HG03439 (cell line): ENCODE results near the gene GPC6.

Source experiments
- ATAC-seq: cut with Tn5 transposase; IDR thresholded peaks from one replicate; pipeline ENCODE4 v1.9.1; 2021; ENCODE audit warnings: mild to moderate bottlenecking, moderate library complexity; ENCODE audit not compliant: unreplicated experiment

GPC6 gene

DNA sequence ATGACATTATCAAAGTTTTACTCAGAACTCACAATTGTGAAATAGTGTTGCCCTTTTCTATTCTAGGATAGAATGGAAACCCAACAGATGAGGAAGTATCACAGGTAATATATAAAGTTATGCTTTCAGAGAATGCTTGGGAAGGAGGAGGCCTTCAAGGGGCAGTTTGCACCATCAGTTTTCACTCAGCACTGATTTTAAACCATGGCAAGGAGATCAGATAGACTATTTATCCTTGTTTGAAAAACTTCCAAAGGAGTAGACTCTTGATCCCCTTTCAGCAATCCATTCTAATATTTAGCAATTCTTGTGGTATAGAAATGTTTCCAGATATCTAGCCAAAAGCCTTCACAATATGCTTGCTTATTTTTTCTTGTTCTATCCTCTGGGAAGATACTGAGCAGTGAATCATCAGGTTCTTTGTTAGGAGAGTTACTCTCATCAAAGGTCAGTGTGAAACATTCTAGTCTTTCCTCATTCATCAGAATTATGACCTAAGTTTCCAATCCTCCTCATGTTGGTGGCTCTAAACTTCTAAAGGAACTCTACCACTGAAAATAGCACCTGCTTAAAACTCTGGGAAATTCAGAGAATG, 3.8 kb downstream of the GPC6 start:
- no peak for ATAC-seq

DNA sequence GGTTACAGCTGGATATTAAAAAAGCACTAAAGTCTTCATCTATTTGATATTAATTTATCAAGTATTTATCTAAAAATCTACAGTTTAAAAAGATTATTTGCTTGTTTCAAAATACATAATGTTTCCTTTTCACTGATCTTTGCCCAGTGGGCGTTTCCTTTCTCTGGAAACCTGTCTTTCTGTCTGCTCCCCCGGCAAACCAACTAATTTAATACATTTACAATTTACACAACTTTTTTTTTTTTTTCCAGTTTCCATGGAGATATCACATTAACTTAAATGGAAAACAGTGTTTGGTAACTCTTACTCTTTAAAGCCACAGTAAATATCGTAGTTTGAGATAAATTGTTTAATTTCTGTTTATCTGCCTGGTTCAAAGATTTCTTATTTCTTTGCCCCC, 5.3 kb downstream of the GPC6 start:
- ATAC-seq: no peak

DNA sequence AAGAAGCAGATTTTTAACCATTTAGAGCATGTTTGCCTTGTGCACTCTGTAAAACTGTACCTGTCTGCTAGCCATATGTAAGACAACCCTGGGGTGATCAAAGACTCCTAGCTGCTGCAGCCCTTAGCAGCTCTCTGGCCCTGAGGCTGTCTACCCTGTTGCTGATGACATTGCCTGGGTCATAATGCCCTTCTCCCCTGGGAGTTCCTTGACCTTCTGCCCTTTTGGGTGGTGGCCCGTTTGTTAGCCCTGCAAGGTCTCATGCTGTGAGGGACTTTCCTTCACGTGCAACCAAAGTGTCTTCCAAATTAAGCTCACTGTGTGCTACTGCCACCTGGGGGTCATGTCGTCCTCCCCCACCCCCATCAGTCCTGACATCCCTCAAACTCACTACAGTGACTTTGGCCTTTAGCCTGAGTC, 7.4 kb downstream of the GPC6 start:
- no peak for ATAC-seq

DNA sequence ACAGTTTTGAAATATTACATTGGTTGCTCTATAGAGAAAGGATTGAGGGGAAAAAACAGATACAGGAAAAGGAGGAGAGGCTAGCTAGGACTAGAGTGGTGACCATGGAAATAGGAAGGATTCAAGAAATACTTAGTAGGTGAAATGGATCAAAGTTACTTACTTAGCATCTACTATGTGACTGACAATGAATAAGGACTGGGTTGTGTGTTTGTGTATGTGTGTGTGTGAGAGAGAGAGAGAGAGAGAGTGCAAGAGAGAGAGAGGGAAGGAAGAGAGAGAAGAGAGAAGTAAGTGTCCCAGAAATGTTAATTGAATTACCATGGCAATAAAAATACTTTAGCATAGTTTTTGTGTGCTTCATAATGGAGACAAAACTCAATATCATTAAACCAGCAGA, 7.9 kb downstream of the GPC6 start:
- ATAC-seq: no peak

DNA sequence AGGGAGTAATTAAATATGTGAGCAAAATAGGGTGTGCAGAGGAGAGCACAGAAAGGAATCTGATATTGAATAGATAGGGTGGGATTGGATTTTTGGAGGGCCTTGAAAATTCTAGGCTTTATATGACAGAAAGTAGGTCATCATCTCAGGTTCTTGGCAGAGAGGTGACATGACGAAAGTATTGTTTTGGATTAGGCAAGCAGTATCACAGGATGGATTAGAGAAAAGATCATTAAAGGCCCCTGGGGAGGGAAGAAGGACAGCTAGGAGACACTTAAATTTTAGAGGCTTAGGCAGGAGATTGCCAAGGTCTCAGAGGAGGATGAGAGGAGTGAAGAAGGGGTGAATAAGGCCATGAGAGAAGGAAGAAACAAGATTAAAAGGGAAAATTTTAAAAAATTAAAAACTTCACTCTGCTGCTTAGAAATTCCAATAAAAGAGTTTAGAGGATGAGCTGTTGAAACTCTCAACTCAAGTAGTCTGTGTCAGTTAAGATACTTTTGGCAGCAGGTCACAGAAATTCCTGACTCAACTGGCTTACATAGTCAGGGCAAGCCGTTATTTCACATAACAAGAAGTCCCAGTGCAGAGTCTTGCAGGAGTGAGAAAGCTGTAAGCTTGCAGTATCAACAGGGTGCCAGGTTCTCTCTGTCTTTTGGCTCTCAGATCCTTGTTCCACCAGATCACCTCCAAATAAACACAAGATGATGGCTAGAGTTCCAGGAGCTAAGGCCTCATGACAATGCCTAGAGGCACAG, 8.8 kb downstream of the GPC6 start:
- no peak for ATAC-seq

DNA sequence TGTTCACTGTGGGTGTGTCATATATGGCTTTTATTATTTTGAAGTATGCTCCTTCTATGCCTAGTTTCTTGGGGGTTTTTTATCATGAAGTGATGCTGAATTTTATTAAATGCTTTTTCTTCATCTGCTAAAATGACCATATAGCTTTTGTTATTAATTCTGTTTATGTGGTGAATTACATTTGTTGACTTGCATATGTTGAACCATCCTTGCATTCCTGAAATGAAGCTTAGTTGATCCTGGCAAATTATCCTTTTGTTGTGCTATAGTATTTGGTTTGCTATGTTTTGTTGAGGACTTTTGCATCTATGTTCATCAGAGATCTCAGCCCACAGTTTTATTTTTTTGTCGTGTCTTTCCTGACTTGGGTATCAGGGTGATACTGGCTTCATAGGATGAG, 12.1 kb downstream of the GPC6 start:
- no peak for ATAC-seq

DNA sequence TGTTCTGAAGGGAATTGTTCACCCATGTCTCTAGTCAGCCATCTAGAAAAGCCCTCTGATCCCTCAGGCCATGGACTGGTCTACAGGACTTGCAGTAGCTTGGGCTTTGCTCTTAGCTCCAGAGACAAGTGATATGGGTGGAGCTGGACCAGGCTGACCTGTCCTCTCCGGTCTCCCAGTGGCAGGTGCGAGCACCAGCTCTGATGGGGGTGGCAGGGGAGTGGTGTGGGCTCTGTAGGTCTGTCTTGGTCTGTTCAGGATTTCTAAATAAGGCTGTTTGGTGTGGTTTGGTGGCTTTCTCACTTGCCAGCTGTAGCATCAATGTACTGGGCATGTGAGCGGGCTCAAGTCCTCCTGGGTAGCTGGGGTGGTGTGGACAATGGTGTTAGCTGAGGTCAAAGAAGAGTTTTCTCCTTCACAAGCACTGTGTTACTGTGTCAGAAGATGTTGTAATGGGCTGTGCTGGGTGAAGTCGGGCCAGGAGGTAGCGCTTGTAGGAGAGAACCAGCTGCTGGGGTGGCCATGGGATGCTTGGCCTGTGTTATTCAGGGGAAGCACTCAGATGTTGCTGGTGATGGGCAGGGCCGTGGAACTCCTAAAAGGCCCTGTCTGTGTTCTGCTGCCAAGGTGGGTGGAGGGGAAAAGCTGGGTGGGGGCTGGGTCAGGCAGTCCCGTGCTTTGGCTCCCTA, 16.9 kb downstream of the GPC6 start:
- no peak for ATAC-seq

DNA sequence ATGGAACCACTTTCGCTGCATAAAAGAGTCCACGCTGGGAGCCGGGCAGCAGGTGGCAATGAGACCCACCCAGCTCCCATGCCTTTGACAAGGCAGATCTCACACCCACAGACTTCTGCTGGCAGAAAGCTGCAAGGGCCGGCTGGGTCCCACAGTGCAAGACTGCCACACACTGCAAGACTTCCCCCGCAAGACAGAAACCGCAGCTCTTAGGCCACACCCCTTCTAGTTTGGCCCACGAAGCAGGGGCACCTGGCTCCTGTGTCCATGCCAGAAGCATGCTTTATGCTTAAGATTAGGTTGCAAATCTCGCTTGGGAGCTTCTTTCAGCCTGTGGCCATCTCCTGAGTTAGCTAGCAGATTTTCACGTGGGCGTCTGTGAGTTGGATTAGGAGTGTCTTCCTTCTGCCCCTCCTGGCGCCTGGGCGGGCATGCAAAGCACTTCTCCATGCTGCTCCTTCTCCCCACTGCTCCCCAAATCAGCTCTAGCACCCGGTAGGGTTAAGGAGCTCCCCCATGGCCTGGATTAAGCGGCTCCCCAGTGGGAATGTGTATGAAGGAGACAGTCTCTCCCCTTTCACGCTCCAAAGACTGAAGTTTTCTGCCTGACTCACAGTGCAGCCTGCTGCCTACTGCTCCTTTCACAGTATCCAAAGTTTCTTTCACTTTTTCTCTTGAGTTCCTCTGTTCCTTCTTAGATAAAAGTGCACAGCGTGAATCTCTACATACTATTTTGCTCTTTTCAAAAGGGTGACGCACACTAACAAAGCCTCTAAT, 17.7 kb downstream of the GPC6 start:
- no peak for ATAC-seq

DNA sequence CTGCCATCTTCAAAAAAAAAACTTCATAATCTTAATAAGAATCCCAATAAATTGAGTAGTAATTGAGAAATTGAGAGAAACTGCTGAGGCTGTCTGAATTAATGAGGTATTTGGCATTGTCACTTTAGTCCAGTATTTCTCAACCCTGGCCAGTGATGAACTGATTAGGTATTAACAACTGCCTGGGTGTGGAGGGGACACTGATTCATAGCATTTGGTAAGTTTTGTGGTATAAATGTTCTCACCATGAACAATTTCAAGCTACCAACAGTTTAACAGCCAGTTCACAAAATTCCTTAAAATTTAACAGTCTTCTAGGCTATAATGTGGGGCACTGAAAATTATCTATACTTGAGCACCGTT, 18.3 kb downstream of the GPC6 start:
- ATAC-seq: no peak

DNA sequence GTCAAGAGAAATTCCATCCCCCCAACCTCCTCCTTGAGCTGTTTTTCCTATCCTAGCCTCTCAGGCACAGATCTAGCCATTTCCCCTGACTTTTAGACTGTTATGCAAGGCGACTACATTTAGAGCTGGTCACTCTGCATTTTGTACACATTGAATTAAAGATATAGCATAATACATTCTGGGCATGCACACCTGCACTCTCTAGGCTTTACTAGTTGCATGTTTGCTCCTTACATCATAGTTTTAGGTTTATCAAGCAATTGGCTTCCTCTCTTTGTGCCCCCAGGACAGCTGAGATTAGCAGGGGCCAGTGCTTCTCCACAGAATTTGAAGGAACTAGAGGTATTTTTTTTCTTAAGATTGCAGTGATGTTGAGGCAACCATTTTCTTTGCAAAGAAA, 19.5 kb downstream of the GPC6 start:
- ATAC-seq: no peak

DNA sequence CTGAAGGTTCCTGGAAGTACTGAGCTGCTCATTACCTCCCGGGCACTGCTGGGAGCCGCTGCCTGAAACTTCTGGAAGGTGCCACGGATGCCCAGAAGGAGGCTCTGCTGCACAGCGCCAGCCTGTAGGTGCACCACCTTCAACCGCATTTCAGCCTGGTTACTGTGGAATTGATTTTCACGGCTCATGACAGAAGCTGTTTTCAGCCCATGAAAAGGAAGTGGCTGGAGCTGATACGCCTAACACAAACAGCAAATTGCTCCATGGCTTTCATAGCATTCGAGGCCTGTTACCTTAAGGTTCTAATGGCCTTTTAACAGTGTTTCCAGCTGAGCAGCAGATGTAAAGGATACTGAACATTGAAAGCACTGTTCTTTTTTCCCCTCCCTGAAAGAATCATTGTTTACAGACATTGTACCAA, 22.0 kb downstream of the GPC6 start:
- no peak for ATAC-seq

DNA sequence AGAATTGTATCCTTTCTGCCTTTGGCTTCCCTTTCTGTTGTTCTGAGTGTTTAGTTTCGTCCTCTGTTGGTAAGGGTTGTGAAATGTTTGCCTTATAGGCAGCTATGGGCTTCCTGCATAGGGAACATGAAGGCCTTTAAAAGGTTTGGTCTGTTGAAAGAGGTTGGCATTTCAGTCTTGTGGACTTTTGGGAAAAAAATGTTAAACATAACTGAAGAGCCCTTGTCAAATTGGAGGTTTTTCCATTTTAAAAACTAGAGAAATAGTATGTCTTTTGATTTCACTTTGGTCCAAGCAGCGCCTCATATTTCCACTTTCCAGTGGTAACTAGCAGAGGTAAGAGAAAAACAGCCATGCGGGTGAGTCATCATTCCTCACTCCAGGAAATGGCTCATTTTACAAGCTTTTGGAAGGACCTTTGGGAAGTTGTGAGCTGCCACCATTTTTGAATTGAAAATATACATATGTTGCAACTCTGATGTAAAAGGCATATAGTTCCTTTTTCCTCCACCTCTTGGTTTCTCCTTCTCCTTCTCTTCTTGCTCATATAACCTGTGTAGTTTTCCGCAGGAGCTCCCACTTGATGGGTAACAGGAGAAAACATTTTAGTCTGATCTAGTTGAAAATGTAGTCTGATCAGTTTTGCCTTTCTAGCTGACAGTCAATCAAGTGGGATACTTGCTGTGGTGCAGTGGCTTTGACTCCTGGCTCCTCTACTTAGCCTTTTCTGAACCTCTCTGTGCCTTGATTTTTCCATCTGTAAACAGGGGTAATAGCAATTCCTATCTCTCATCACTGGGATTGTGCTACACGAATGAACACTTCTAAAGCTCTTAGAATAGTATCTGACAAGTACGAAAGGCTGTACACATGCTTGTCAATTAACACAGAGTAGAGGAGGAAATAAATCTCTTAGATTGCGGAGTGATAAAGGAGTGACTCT, 23.0 kb downstream of the GPC6 start:
- ATAC-seq: no peak

DNA sequence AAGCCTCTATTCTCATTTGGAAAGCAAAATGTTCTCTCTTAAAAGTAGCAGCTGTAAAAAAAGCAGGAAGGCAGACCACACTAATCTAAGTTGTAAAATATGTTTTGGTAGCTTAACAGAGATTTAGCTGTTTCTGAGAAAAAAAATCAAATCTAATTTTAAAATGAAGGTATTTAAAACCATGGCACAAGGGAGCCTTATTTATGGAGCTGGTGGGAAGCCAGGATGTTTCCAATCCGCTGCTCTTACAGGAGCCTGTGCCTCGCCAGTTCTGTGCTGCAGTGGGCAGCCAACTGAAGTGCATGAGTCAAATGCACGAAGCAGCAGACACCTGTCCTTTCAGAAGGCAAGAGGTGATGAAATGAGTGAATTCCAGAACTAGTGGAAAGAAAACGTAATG, 28.2 kb downstream of the GPC6 start:
- ATAC-seq: no peak

DNA sequence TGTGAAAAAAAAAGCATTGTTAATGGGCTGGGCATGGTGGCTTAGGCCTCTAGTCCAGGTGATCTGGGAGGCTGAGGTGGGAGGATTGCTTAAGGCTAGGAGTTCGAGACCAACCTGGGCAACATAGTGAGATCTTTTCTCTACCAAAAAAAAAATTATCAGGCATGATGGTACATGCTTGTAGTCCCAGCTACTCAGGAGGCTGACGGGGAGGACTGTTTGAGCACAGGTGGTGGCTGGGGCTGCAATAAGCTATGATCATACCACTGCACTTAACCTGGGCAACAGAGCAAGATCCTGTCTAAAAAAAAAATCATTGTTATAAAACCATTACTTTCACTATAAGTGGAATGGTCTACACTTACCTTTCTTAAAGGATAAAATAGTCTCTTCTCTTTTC, 30.4 kb downstream of the GPC6 start:
- ATAC-seq: no peak

DNA sequence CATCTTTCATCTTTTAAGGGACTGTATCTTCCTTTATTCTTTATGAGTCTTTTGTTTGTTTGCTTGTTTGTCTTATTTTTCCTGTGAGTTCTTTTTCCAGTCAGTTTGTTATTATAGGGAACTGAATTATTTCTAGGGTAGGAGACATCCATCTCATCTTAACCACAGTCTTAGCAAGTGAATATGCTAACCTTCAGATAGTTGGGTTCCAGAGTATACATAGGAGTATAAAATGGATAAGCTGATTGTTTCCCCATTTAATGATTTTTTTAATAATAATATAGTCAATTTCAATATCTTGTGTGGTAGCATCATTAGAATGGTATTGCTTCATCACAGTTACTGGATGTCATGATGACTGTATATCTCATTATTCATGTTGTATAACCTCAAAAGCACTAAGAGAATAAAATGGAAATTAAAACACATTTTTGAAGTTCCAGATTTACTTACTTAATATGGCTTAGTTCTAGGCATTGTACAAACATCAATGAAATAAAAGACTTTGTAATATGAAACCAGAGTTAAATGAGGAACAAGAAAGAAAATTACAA, 33.0 kb downstream of the GPC6 start:
- ATAC-seq: no peak

DNA sequence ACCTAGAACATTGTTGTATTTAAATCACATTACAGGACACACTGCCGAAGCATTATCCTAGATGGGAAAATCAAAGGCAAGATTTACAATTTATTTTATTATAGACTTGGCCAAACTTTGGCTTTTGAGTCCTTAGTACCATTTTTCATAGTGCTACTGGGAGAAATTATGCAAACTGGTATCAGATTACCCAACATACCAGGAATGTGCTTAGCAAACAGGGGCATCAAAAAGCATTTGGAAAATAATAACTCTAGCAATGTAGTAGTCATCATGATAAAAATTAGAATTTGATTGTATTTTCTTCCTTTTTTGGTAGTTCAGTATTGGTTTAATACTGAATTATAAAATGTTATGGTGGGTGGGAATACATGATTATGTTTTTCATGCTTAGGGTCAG, 34.0 kb downstream of the GPC6 start:
- no peak for ATAC-seq

DNA sequence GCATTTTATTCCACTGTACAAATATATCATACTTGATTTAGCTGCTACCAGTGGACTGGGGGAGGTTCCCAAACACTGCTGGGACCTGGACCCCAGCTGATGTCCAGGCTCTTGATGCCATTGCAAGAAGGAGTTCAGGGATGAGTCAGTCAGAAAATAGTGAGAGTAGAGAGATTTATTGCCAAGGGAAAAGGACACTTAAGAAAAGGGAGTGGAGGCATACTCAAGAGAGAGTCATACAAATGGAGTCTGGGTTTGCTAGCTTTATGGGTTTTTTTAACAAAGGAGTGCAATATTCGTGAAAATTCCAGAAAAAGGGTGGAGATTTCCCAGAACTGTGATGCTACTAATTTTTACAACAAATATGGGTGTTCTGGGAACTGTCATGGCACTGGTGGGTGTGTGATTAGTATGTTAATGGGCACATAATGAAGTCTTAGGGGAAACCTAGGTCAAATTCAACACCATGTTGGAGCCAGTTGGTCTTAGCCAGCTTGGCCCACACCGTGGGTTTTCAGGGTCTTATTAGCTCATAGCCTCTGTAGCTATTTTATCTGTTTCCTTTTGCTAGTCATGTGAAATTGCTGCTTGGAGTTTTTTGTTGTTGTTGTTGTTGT, 36.2 kb downstream of the GPC6 start:
- ATAC-seq: no peak

DNA sequence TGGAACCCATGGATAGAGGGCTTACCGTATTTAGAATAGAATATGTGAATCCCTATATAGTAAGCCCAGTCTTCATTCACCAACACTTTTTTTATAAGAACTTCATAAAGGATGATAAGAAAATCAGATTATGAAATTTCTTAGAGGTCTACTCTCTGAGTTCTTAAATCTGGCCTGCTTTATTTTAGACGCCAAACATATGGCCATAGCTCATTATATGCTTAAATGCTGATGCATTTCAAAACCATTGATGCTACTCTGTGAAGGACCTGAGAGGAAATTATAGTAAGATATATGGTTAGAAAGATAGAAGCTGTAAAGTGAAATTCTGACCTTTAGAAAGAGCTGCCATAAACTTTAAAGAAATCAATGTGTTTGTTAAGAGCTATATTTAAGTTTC, 38.3 kb downstream of the GPC6 start:
- no peak for ATAC-seq

DNA sequence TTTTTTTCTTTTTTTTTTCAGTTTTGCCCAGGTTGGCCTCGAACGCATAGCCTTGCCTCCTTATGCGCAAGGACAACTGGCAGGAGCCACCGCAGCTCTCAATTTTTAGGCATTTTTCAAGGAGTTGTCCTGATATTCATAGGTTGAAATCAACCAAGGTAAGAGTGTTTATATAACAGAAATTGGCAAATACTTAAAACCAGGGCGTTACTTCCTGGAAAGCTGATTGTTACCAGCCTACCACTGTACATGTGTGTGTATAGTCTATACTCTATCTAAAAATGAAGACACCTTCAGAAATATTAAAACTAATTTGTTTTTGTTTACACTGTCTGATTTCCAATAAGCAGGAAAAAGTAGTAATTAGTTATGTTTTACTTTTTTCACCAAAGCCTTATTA, 39.2 kb downstream of the GPC6 start:
- no peak for ATAC-seq

DNA sequence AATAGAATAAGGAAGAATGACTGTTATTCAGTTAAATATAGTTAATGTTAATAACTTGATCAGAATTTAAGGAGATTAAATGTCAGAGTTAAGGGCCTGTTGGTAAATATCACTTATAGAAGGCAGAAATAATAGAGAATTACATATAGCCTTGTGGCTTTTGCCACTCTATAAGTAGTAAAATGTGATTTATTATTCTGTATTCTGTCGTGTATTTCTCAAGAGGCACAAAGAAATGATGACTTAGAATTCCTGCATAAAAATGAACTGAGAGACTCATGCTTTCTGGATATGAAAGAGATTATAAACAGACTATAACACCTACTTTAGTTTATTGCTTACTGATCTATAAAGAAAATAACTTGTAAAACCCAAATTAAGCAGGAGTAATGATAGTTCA, 40.1 kb downstream of the GPC6 start:
- ATAC-seq: no peak
